Mucosa of stomach (tissue), 1 donor: ENCODE data around the gene ACTN2.

Source experiments
- H3K27me3 ChIP-seq: one replicate; pipeline ENCODE4 v1.7.0; 2013; ENCODE audit warnings: mild to moderate bottlenecking, low read length; ENCODE audit not compliant: control insufficient read depth, insufficient read depth
- H3K36me3 ChIP-seq: one replicate; pipeline ENCODE4 v1.7.0; 2013; ENCODE audit warnings: low read length; ENCODE audit not compliant: control insufficient read depth, insufficient read depth
- H3K4me1 ChIP-seq: one replicate; pipeline ENCODE4 v1.7.0; 2013; ENCODE audit warnings: mild to moderate bottlenecking, low read length; ENCODE audit not compliant: control insufficient read depth, insufficient read depth
- H3K4me3 ChIP-seq: one replicate; pipeline ENCODE4 v1.7.0; 2013; ENCODE audit warnings: low read length
- H3K9ac ChIP-seq: one replicate; pipeline ENCODE4 v1.7.0; 2013; ENCODE audit warnings: mild to moderate bottlenecking, low read length, moderate library complexity
- H3K9me3 ChIP-seq: one replicate; pipeline ENCODE4 v1.7.0; 2013; ENCODE audit warnings: mild to moderate bottlenecking, low read length, moderate library complexity; ENCODE audit not compliant: control insufficient read depth
- donor health status: Pancreatic carcinoma.

ACTN2 gene

DNA sequence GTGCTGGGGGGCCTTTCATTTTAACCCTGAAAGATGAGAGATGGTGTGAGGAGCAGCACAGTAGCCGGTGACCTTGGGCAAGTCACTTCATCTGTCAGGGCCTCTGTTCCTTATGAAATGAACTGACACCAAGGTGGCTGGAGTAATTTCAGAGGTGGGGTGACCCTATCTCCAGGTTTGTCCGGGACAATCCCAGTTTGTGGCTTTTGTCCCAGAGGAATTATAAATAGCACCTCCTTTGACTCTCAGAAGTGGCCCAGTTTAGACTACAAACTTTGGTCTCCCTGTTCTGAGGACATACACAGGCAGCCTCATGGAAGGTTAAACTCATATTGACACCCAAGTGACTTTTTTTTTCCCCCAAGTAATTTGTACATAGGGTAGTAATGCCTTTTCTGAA lies 14.6 kb downstream of the ACTN2 start:
- Histone ChIP-seq H3K9ac (no peak overlapping the region), H3K36me3 (no peaks in the 10 kb centered on the region)

DNA sequence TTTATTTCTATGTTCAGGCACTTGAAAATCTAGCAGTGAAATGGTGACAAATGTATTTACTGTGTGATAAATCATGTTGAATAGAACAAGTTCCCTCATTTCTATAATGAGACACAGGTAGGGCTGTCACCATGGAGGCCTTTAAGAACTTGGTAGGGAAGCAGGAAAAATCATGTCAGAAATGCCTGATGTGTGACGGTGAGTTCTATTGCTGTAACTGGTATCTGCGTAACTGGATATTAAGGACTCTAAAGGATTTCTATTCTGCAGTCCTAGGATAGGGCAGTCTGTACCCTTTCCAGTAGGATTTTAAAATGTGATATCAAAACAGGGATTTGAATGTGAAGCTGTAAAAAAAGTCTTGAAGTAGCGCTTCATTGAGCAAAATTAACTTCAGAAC lies 15.5 kb downstream of the ACTN2 start:
- no peaks in the 10 kb centered on the region for H3K27me3 ChIP-seq
- H3K4me1 ChIP-seq, result no peaks in the 10 kb centered on the region
- no peaks in the 10 kb centered on the region for H3K36me3 ChIP-seq
- H3K9ac ChIP-seq, result no peak overlapping the region
- H3K4me3 ChIP-seq, result no peak overlapping the region
- H3K9me3 ChIP-seq, result no peaks in the 10 kb centered on the region

More for the DNA sequence above, 14.6 kb downstream of the ACTN2 start:
- Histone ChIP-seq H3K4me1 (no peaks in the 10 kb centered on the region), H3K27me3 (no peaks in the 10 kb centered on the region), H3K9me3 (no peaks in the 10 kb centered on the region), H3K4me3 (no peak overlapping the region)

DNA sequence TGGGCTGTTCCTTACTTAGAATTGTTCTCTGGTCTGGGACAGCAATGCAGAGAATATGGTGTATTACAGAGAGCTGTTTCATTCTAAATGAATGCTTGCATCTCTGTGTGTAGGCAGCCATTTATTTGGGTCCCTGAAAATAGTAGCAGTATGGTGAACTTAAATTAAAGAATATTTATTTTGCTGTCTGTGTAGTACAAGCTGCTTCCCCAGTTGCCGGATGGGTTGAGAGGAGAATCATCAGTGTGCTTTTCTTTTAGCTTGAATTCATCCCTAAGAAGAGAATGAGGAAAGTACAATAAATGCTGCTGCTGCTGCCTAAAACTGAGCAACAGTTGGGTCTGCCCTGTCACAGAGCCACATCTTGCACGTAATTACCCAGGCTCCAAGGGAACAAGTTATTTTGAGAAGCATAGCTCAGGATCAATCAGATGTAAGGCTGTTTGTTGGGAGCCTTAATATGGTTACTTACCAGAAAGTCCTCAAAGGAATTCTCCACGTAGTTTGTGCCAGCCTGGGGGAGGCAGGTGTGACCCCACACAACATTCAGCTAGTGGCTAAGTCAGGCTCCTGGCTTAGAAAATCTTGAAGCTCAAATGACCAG lies 16.6 kb downstream of the ACTN2 start:
- no peak overlapping the region for H3K4me3 ChIP-seq
- H3K36me3 ChIP-seq, result no peaks in the 10 kb centered on the region
- H3K9ac ChIP-seq, result no peak overlapping the region
- H3K9me3 ChIP-seq, result no peaks in the 10 kb centered on the region
- H3K27me3 ChIP-seq, result no peaks in the 10 kb centered on the region
- H3K4me1 ChIP-seq, result no peaks in the 10 kb centered on the region

DNA sequence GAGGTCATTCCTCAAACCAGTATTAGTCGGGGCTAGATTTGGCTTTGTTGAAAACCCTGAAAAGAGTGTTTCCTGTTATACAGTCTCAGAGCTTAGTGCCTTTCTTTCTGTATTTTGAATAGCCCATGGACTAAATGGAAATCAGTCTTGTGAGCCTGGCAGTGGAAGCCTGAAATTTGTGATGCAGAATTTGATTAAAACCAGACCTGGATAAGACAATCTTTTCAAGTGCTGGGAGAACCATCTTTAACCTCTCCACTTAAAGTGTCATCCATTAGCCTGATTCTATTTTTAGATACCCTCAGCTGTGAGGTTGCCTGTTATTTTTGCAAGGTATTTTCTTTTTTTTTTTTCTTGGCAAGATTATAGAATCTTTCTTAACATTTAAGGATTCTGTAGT lies 19.5 kb downstream of the ACTN2 start:
- H3K9ac ChIP-seq, result no peak overlapping the region
- no peaks in the 10 kb centered on the region for H3K36me3 ChIP-seq
- H3K9me3 ChIP-seq, result no peaks in the 10 kb centered on the region
- H3K4me3 ChIP-seq, result no peak overlapping the region
- no peaks in the 10 kb centered on the region for H3K27me3 ChIP-seq
- no peaks in the 10 kb centered on the region for H3K4me1 ChIP-seq

DNA sequence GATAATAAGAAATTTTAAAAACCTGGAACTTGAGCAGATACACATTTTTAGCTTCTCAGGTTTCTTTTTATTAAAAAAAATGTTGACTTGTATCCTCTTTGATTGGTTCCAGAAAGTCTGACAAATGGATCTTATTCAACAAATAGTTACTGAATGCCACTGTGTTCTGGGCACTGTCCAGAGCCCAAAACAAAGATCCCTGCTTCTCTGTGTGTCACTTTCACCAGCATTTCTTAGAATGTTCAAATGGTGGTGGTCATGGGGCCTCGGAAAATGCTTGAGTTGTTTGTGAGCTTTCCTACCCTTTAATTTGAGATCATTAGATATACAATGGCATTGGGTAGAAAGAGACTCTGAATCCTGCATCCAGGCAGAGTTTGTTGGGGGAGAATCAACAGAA lies 19.9 kb downstream of the ACTN2 start:
- Histone ChIP-seq H3K27me3 (no peaks in the 10 kb centered on the region), H3K9me3 (no peaks in the 10 kb centered on the region), H3K36me3 (no peaks in the 10 kb centered on the region), H3K4me3 (no peak overlapping the region), H3K9ac (no peak overlapping the region), H3K4me1 (no peaks in the 10 kb centered on the region)

DNA sequence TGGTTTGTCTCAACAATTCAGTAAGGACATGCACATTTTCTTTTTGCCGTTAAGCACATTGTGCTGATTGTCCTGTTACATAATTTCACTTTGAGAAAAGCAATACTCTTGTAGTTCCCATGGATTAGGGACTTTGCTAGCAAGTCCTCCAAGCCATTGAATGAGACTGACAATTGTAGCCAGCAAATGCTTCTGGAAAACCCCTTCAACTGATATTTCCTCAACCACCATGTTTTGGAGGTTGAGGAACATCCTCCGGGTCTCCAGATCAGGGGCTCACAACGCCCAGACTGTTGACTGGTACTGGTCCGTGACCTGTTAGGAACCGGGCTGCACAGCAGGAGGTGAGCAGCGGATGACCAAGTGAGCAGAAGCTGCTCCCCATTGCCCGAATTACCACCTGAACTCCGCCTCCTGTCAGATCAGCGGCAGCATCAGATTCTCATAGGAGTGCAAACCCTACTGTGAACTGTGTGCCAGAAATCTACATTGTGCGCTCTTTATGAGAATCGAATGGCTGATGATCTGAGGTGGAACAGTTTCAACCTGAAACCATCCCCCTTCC lies 24.1 kb downstream of the ACTN2 start:
- H3K9ac ChIP-seq, result no peak overlapping the region
- no peak overlapping the region for H3K4me3 ChIP-seq
- H3K4me1 ChIP-seq, result no peaks in the 10 kb centered on the region
- no peaks in the 10 kb centered on the region for H3K27me3 ChIP-seq
- H3K36me3 ChIP-seq, result no peaks in the 10 kb centered on the region
- H3K9me3 ChIP-seq, result no peaks in the 10 kb centered on the region

DNA sequence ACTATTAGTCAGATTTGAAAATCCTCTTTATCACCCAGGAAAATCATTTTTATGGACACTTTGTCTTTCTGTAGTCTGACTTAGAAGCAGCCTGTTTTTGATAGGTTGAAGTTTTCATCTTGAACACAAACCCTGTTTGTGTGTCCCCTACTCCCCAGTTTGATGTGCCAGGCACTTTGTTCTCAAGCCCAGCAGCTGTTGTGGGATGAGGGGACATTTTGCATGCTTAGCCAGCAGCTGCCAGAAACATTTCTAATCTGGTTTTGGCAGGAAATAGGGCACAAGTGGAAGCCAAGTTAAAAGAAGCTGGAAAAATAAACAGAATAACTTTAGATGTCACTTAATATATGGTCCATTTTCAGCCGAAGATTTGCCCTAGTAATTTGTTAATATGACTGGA lies 29.9 kb downstream of the ACTN2 start:
- no peak overlapping the region for H3K9ac ChIP-seq
- no peaks in the 10 kb centered on the region for H3K27me3 ChIP-seq
- no peaks in the 10 kb centered on the region for H3K9me3 ChIP-seq
- no peaks in the 10 kb centered on the region for H3K4me1 ChIP-seq
- H3K4me3 ChIP-seq, result no peak overlapping the region
- no peaks in the 10 kb centered on the region for H3K36me3 ChIP-seq

DNA sequence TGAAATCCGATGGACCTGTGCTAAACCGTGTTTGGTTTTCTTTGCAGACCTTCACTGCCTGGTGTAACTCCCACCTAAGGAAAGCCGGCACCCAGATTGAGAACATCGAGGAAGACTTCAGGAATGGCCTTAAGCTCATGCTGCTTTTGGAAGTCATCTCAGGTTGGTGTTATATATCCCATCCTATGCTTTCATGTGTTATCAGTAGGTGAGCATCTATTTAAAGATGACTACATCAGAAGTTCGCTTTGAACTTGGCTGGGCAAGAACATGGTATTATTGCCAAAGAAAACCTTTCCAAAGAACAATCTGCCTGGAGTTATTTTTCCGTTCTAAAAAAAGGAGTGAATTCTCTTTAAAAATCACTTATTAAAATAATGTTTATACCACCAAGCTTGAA lies 31.5 kb downstream of the ACTN2 start:
- no peak overlapping the region for H3K9ac ChIP-seq
- no peaks in the 10 kb centered on the region for H3K36me3 ChIP-seq
- H3K4me1 ChIP-seq, result no peaks in the 10 kb centered on the region
- no peak overlapping the region for H3K4me3 ChIP-seq
- H3K27me3 ChIP-seq, result no peaks in the 10 kb centered on the region
- no peaks in the 10 kb centered on the region for H3K9me3 ChIP-seq

DNA sequence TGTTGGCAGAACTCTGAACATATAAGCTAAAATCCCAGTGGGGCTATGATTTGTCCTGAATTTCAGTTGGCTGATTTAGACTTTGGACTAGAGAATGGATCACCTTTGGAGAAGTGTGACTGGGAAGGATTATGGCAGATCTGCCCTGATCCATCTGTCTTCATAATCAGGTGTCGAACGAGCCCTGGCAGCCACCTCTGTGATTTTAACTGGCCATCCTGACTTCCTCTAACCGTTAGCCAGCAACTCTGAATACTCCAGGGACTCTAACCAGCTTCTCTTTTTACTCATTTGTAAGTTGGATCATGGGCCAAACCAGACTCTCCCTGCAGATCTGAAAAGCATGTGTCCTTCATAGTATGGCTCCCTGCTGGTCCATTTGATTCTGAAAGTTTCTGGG lies 32.0 kb downstream of the ACTN2 start:
- Histone ChIP-seq H3K4me1 (no peaks in the 10 kb centered on the region), H3K9me3 (no peaks in the 10 kb centered on the region), H3K4me3 (no peak overlapping the region), H3K27me3 (no peaks in the 10 kb centered on the region), H3K36me3 (no peaks in the 10 kb centered on the region), H3K9ac (no peak overlapping the region)

DNA sequence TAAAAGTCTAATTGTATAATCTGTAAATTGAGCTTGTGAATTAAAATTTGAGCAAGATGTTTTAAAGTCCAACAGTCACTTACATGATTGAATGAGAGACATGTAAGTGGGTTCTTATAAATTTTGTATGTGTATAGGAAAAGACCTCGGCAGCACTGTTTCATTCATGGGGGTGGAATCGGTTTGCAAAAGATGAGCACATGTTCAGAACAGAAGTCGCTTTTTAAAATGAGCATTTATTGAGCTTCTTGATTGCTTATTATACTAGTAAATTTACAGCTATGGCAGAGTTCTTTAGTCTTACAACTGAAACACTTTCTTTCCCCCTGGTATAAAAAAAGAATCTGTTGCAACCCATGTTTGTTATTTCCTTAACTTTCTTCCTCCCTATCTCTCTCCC lies 33.9 kb downstream of the ACTN2 start:
- Histone ChIP-seq H3K9ac (no peak overlapping the region), H3K27me3 (no peaks in the 10 kb centered on the region), H3K4me1 (no peaks in the 10 kb centered on the region), H3K9me3 (no peaks in the 10 kb centered on the region), H3K4me3 (no peak overlapping the region), H3K36me3 (no peaks in the 10 kb centered on the region)

DNA sequence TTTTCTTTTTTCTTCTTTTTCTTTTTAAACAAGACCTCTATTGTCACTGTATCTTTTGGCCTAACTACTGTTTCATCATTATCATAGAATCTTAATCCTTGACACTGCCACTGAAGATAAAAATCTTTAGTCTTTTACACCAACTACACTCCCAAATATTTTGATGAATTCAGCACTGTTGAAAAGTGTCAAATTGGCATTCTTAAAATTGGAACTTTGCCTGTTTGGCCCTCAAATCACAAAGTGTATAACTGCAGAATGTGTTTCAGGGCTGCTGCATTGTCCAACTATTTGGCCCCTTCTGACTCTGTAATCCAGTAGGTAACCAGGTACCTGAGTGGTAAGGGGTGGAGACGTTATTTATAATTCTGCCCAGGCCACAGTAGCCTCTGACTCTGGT lies 34.3 kb downstream of the ACTN2 start:
- no peaks in the 10 kb centered on the region for H3K27me3 ChIP-seq
- H3K4me3 ChIP-seq, result no peak overlapping the region
- H3K9me3 ChIP-seq, result no peaks in the 10 kb centered on the region
- no peaks in the 10 kb centered on the region for H3K4me1 ChIP-seq
- H3K9ac ChIP-seq, result no peak overlapping the region
- H3K36me3 ChIP-seq, result no peaks in the 10 kb centered on the region

DNA sequence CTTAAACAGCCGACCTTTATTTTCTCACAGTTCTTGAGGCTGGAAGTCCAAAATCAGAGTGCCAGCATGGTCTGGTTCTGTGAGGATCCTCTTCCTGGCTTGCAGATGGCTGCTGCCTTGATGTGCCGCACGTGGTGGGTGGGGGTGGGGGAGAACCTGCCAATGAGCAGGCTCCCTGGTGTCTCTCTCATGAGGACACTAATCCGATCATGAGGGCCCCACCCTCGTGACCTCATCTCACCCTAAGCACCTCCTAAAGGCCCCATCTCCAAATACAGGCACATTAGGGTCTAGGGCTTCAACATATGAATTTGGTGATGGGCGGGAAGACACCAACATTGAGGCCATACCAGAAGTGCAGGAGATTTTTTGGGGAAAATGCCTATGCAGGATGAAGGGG lies 37.8 kb downstream of the ACTN2 start:
- Histone ChIP-seq H3K4me1 (no peaks in the 10 kb centered on the region), H3K27me3 (no peaks in the 10 kb centered on the region), H3K4me3 (no peak overlapping the region), H3K9me3 (no peaks in the 10 kb centered on the region), H3K9ac (no peak overlapping the region), H3K36me3 (no peaks in the 10 kb centered on the region)

DNA sequence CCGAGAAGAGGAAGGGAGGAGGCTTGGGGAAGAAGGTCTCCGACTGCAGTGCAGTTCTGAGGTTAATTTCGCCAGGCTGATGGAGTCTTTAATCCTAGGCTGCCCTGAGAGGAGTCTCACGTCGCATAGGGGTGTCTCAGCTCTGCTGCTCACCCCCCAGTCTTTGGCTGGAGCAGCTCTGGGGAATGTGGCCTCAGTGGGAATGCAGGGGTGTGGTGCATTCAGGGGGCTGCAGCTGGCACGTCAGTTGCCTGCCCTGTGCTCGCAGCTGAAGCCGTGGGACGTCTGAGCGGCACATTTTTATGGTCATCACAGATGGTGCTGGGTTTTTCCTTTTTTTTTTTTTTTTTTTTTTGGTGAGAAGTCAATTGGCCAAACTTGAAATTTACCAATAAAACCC lies 38.2 kb downstream of the ACTN2 start:
- no peak overlapping the region for H3K9ac ChIP-seq
- H3K36me3 ChIP-seq, result no peaks in the 10 kb centered on the region
- no peak overlapping the region for H3K4me3 ChIP-seq
- H3K27me3 ChIP-seq, result no peaks in the 10 kb centered on the region
- H3K4me1 ChIP-seq, result no peaks in the 10 kb centered on the region
- no peaks in the 10 kb centered on the region for H3K9me3 ChIP-seq
